Progenitor cell of endocrine pancreas (in vitro differentiated cells): ENCODE data around the gene SYNPO2. TPM values are rescaled to one million over a fixed set of nuclear protein-coding genes. Genes with fewer than 3 reads are reported as not detected.

Experiments used
- DNase-seq: peaks from one replicate; pipeline ENCODE4 v3.0.0; 2021; ENCODE audit warnings: low spot score; ENCODE audit not compliant: unreplicated experiment
- H3K27ac Mint-ChIP-seq: 2 replicates; pipeline ENCODE4 v1.8.0; 2021; ENCODE audit warnings: mild to moderate bottlenecking, moderate library complexity, mixed read lengths
- H3K27me3 Mint-ChIP-seq: 2 replicates; pipeline ENCODE4 v1.8.0; 2021; ENCODE audit warnings: mixed read lengths
- H3K36me3 Mint-ChIP-seq: 2 replicates; pipeline ENCODE4 v1.8.0; 2022; ENCODE audit warnings: mixed read lengths; ENCODE audit not compliant: insufficient read depth
- H3K4me1 Mint-ChIP-seq: 2 replicates; pipeline ENCODE4 v1.8.0; 2021; ENCODE audit warnings: low read depth, mixed read lengths
- H3K4me3 Mint-ChIP-seq: 2 replicates; pipeline ENCODE4 v1.8.0; 2021; ENCODE audit warnings: low read depth, mild to moderate bottlenecking, moderate library complexity, mixed read lengths
- H3K9me3 Mint-ChIP-seq: 2 replicates; pipeline ENCODE4 v1.8.0; 2021; ENCODE audit warnings: low read depth, mixed read lengths
- total RNA-seq: library from RNA; stranded (reverse); gene quantifications from 2 replicates; pipeline ENCODE4 v1.2.1, GENCODE V29; 2021
- TF ChIP-seq, protein P1 (sequence below): fragments of 200-600 bp; sonication (generic); IDR thresholded peaks from one replicate; pipeline ENCODE4 v1.5.0; 2021; ENCODE audit warnings: antibody characterized with exemption, mild to moderate bottlenecking; ENCODE audit not compliant: unreplicated experiment

The SYNPO2 gene
- total RNA-seq, 1 donor from 2014 or later = 1.3 TPM

DNA sequence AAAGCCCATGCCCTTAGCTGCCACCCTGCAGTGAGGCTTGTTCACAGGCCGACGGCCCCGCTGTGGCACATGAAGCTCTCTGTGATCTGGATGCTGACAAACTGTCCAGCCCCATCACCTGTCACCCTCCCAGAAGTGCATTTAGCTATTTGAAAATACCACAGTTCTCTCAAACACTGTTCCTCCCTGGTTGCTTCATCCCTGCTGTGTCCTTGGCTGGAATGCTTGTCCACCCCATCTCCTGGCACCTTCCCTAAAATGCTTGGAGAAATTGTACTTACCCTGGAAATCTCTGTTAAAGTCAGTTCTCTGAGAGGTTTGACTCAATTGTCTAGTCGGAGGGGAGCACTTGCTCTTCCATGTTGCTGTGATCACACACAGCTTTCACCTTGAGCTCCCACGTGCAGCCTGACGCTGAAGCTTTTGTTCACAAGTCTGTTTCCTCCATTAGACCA lies 10.1 kb downstream of the SYNPO2 start:
- DNase-seq = no peak
- TF ChIP-seq, protein P1, sequence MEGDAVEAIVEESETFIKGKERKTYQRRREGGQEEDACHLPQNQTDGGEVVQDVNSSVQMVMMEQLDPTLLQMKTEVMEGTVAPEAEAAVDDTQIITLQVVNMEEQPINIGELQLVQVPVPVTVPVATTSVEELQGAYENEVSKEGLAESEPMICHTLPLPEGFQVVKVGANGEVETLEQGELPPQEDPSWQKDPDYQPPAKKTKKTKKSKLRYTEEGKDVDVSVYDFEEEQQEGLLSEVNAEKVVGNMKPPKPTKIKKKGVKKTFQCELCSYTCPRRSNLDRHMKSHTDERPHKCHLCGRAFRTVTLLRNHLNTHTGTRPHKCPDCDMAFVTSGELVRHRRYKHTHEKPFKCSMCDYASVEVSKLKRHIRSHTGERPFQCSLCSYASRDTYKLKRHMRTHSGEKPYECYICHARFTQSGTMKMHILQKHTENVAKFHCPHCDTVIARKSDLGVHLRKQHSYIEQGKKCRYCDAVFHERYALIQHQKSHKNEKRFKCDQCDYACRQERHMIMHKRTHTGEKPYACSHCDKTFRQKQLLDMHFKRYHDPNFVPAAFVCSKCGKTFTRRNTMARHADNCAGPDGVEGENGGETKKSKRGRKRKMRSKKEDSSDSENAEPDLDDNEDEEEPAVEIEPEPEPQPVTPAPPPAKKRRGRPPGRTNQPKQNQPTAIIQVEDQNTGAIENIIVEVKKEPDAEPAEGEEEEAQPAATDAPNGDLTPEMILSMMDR = no peak
- Mint-ChIP-seq H3K9me3 (no peaks in the 10 kb centered on the region), H3K27me3 (peaks cover 7% of the 10 kb centered on the region), H3K36me3 (no peaks in the 10 kb centered on the region), H3K4me1 (no peaks in the 10 kb centered on the region), H3K27ac (no peak overlapping the region), H3K4me3 (no peak overlapping the region)

DNA sequence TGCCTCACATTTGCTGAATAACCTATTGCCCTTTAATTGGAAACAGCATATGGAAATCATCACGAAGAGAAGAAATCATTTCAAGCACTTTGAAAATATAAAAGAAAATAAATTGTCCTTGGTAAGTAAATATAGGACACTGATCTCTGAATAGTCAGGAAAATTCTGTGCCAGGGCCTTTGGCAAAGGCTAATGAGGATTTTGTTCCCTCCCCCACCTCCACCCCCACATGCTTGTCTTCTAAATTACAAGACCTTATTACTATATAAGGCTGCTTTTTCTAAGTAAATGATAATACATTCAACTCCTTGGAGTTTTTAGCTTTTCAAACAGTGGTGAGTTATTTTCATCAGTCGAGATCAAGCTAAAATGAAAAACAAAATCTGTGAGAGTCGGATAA lies 15.8 kb downstream of the SYNPO2 start:
- H3K4me3 Mint-ChIP-seq = no peak overlapping the region
- no peaks in the 10 kb centered on the region for H3K9me3 Mint-ChIP-seq
- no peaks in the 10 kb centered on the region for H3K4me1 Mint-ChIP-seq
- no peaks in the 10 kb centered on the region for H3K36me3 Mint-ChIP-seq
- no peak overlapping the region for H3K27ac Mint-ChIP-seq
- TF ChIP-seq, protein P1 = no peak
- H3K27me3 Mint-ChIP-seq = no peaks in the 10 kb centered on the region
- DNase-seq = no peak

DNA sequence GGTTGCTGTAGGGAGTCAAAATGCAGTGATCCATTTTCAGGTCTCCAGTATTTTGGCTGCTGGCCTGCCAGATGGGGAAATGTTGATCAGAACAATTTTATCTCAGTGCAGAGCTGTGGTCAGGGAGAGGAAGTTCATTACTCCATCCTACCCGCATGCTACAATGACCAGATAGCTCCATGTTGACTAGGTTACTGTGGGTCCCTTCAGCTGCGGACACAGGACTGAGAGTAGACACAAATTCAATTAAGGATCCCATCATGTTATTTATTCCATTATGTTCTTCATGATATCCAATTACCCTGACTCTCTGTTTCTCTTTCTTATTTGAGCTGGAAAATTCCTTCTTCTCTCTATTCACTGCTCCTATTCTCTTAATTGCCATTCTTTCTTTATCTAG lies 16.3 kb downstream of the SYNPO2 start:
- no peaks in the 10 kb centered on the region for H3K4me1 Mint-ChIP-seq
- no peaks in the 10 kb centered on the region for H3K27me3 Mint-ChIP-seq
- no peaks in the 10 kb centered on the region for H3K9me3 Mint-ChIP-seq
- no peak overlapping the region for H3K27ac Mint-ChIP-seq
- no peak for DNase-seq
- no peak overlapping the region for H3K4me3 Mint-ChIP-seq
- H3K36me3 Mint-ChIP-seq = no peaks in the 10 kb centered on the region
- TF ChIP-seq, protein P1 = no peak

DNA sequence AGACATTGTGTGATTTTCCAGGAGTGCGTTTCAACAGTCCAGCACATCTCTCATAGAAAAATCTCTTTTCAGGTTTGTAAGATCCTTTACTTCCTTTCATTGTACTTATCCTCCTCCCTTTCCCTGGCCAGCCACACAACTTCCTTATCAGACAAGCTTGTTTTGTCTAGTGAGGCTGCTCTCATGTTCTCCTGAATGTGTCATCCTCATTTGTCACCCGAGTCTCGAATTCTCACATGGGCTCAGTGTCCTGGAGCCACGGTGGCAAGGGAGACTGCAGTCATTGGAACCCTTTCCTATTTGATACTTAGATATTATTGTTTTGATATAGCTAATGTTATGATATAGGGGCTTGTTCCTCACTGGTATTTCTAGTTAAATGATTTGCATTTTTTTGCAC lies 16.9 kb downstream of the SYNPO2 start:
- no peak for DNase-seq
- no peaks in the 10 kb centered on the region for H3K4me1 Mint-ChIP-seq
- H3K36me3 Mint-ChIP-seq = no peaks in the 10 kb centered on the region
- TF ChIP-seq, protein P1 = no peak
- H3K4me3 Mint-ChIP-seq = no peak overlapping the region
- H3K27ac Mint-ChIP-seq = no peak overlapping the region
- H3K27me3 Mint-ChIP-seq = no peaks in the 10 kb centered on the region
- H3K9me3 Mint-ChIP-seq = no peaks in the 10 kb centered on the region

DNA sequence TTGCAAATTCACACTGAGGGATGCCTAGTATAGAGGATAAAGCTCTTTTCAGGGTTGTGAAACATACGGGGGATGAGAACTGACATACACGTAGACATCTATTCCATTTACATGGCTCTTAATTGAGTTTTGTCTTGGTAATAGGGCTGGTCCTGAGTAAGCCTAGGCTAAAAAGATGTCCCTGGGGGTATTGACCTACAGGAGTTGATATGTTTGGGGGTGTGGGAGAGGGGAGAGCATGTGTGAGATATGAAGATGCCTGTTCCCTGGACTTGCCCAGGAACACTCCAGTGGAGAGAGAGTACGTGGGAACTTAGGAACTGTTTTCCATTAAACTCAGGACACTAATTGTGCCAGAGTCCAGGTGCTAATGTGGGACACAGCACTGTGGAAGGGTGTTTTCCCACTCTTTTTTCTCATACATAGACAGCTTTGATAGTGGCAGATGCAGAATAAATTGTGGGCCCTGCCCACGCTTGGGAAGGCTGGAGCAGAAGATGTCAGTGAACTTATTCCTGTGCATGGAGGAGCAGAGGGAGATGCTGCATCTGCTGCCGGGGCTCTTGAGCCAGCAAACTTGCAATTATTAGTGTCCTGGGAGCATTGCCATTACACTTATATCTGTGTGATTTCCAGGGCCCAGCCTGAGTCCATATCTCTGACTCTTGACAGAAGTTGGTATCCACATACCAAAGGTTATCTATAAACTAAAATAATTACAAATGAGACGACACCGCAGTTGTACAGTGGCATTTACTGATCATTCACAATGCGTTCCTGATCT lies 20.7 kb downstream of the SYNPO2 start:
- Mint-ChIP-seq H3K36me3 (no peaks in the 10 kb centered on the region), H3K9me3 (no peaks in the 10 kb centered on the region), H3K4me3 (no peak overlapping the region), H3K27me3 (peaks cover 3% of the 10 kb centered on the region), H3K4me1 (no peaks in the 10 kb centered on the region), H3K27ac (no peak overlapping the region)
- DNase-seq = no peak
- TF ChIP-seq, protein P1 = no peak
